K562 (cell line): ENCODE results near the gene AIF1. TPM values are rescaled to one million over a fixed set of nuclear protein-coding genes. Genes with fewer than 3 reads are reported as not detected.

Experiments used
- ARNT ChIP-seq, 2 experiments: fragments of 450-650 bp; IDR thresholded peaks; 2 replicates each; pipeline ENCODE4 v1.6.1; 2016; ENCODE audit warnings: mild to moderate bottlenecking in 1 of 2
- ASH1L ChIP-seq: fragments of 450-650 bp; IDR thresholded peaks from 2 replicates; pipeline ENCODE4 v1.6.1; 2018; ENCODE audit warnings: borderline replicate concordance, mild to moderate bottlenecking, low read depth; ENCODE audit not compliant: partially characterized antibody
- JUN ChIP-seq, 2 experiments: sonication (generic) in 1 of 2; formaldehyde crosslinking in 1 of 2; IDR thresholded peaks; 2 replicates each; pipeline versions ENCODE4 v1.6.1 to v1.8.0; 2012 to 2022; ENCODE audit warnings: borderline replicate concordance in 2 of 2, mild to moderate bottlenecking in 2 of 2, improper control_type of control experiment in 1 of 2, low read depth in 1 of 2, low read length in 1 of 2, missing genetic modification reagents in 1 of 2
- LEF1 ChIP-seq: fragments of 450-650 bp; IDR thresholded peaks from 2 replicates; pipeline ENCODE4 v1.6.1; 2016; ENCODE audit warnings: mild to moderate bottlenecking
- MEIS2 ChIP-seq: fragments of 450-650 bp; IDR thresholded peaks from 2 replicates; pipeline ENCODE4 v1.6.1; 2014; ENCODE audit warnings: mild to moderate bottlenecking; ENCODE audit not compliant: partially characterized antibody
- POLR2B ChIP-seq: fragments of 450-650 bp; IDR thresholded peaks from 2 replicates; pipeline ENCODE4 v1.6.1; 2018; ENCODE audit warnings: low read depth; ENCODE audit not compliant: partially characterized antibody
- PRMT5 ChIP-seq: sonication (generic); formaldehyde crosslinking; IDR thresholded peaks from 2 replicates; pipeline ENCODE4 v1.5.0; 2020; ENCODE audit warnings: missing genetic modification reagents
- PRPF4 ChIP-seq: fragments of 200-400 bp; formaldehyde crosslinking; IDR thresholded peaks from one replicate; pipeline ENCODE4 v1.6.1; 2017; ENCODE audit warnings: low read length, low read depth, mild to moderate bottlenecking; ENCODE audit not compliant: insufficient read depth, poor library complexity, severe bottlenecking
- SMARCA5 ChIP-seq: fragments of 450-650 bp; IDR thresholded peaks from 2 replicates; pipeline ENCODE4 v1.6.1; 2016
- ZC3H8 ChIP-seq: fragments of 450-650 bp; IDR thresholded peaks from 2 replicates; pipeline ENCODE4 v1.6.1; 2017
- ZFP1 ChIP-seq: fragments of 450-650 bp; formaldehyde crosslinking; IDR thresholded peaks from 2 replicates; pipeline ENCODE4 v1.4.0; 2020; ENCODE audit warnings: mild to moderate bottlenecking, mixed read lengths
- ZNF121 ChIP-seq: sonication (generic); formaldehyde crosslinking; conservative IDR thresholded peaks from 2 replicates; pipeline ENCODE4 v1.8.0; 2022; ENCODE audit warnings: missing genetic modification reagents
- ZNF707 ChIP-seq: fragments of 250-450 bp; sonication (Bioruptor Pico); conservative IDR thresholded peaks from 2 replicates; pipeline ENCODE4 v1.8.0; 2022; ENCODE audit warnings: inconsistent platforms, mild to moderate bottlenecking, moderate library complexity
- polyA plus RNA-seq, 8 experiments: library from polyadenylated mRNA; depleted of rRNA in 4 of 8; stranded (reverse) in 5 of 8; unstranded in 3 of 8; fragments of >200 nt; fragmentation: Nextera tagmentation in 2 of 8; fragmentation: Illumina TruSeq in 1 of 8; extraction: Ambion mirVana in 2 of 8; extraction: Trizol in 1 of 8; gene quantifications; 2 replicates each; pipeline versions ENCODE4 v1.2.1 to v1.2.3, GENCODE V29; 2011 to 2014; ENCODE audit warnings: inconsistent platforms in 1 of 8, missing spikeins in 1 of 8
- total RNA-seq, 7 experiments: library from RNA; depleted of rRNA in 6 of 7; stranded (reverse); fragments of >200 nt in 6 of 7; fragmentation: Illumina TruSeq in 2 of 7; extraction: Trizol in 2 of 7; gene quantifications; 2 replicates each; pipeline versions ENCODE4 v1.2.1 to v1.2.3, GENCODE V29; 2011 to 2021; ENCODE audit warnings: low replicate concordance in 1 of 7
- TF ChIP-seq, protein P1 (sequence below), 2 experiments: fragments of 450-650 bp in 1 of 2; sonication (generic) in 1 of 2; formaldehyde crosslinking; conservative IDR thresholded peaks; 2 replicates each; pipeline versions ENCODE4 v1.4.0 to v1.8.1; 2020 to 2022; ENCODE audit warnings: mild to moderate bottlenecking in 1 of 2, missing genetic modification reagents in 1 of 2
- TF ChIP-seq, protein P2 (sequence below), 3 experiments: IDR thresholded peaks in 2 of 3; conservative IDR thresholded peaks in 1 of 3; 2 replicates each; pipeline ENCODE4 v1.5.1; 2011 to 2012; ENCODE audit warnings: low read length in 3 of 3, mild to moderate bottlenecking in 3 of 3, control low read depth in 2 of 3, improper control_type of control experiment in 1 of 3, inconsistent platforms in 1 of 3, low read depth in 1 of 3, mixed read lengths in 1 of 3, moderate library complexity in 1 of 3; ENCODE audit not compliant: insufficient read depth in 2 of 3
- TF ChIP-seq, protein P3 (sequence below): fragments of 200-400 bp; formaldehyde crosslinking; IDR thresholded peaks from 2 replicates; pipeline ENCODE4 v1.6.1; 2017; ENCODE audit warnings: mild to moderate bottlenecking, low read depth, low read length, moderate library complexity
- TF ChIP-seq, protein P4 (sequence below): fragments of 450-650 bp; IDR thresholded peaks from 2 replicates; pipeline ENCODE4 v1.6.1; 2018; ENCODE audit warnings: mild to moderate bottlenecking, low read depth; ENCODE audit not compliant: partially characterized antibody

The AIF1 gene
- total and polyA plus RNA-seq, 9 of the 15 experiments (the other 6 are each of a cell fraction or from before 2014, with no cell fraction given) = 9.4 to 33.4 (median 19.4) TPM

DNA sequence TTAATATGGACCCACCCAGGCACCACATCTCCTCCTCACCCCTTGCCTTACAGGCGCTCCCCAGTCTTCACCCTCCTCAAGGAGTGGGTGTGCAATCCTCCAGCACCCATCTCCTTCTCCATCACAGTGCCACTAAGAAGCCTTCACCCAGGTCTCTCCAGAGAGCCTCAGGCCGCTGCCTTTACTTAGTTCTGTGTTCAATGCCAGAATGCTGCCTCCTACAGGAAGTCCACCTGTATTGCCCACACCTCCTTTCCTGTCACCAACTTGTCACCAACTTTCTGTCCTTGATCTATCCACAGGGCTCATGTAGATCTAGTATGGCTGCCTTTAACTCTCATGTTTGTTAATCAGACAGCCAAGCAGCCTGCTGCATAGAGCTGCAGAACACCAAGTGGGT is 29.5 kb upstream of the AIF1 start (continued):
- TF ChIP-seq POLR2B = no peak
- TF ChIP-seq MEIS2 = peak; percentile 54
- 0 out of 4 replicates have a peak, but pooled peaks have one; percentile 17 to 21 for TF ChIP-seq ARNT (IDR thresholded peaks at IDR 0.05)
- no peak for TF ChIP-seq ASH1L
- TF ChIP-seq PRPF4 = no peak
- TF ChIP-seq, protein P1, sequence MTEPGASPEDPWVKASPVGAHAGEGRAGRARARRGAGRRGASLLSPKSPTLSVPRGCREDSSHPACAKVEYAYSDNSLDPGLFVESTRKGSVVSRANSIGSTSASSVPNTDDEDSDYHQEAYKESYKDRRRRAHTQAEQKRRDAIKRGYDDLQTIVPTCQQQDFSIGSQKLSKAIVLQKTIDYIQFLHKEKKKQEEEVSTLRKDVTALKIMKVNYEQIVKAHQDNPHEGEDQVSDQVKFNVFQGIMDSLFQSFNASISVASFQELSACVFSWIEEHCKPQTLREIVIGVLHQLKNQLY (CRISPR knock-in tag; conservative IDR thresholded peaks at IDR 0.05) = no peak
- no peak for TF ChIP-seq ZC3H8
- TF ChIP-seq JUN (IDR thresholded peaks at IDR 0.05; ENCODE audit: borderline replicate concordance, low read depth, low read length) = no peak
- TF ChIP-seq JUN (CRISPR knock-in tag; IDR thresholded peaks at IDR 0.05; ENCODE audit: borderline replicate concordance) = no peak
- no peak for TF ChIP-seq ZFP1 (CRISPR knock-in tag)
- TF ChIP-seq, protein P2, sequence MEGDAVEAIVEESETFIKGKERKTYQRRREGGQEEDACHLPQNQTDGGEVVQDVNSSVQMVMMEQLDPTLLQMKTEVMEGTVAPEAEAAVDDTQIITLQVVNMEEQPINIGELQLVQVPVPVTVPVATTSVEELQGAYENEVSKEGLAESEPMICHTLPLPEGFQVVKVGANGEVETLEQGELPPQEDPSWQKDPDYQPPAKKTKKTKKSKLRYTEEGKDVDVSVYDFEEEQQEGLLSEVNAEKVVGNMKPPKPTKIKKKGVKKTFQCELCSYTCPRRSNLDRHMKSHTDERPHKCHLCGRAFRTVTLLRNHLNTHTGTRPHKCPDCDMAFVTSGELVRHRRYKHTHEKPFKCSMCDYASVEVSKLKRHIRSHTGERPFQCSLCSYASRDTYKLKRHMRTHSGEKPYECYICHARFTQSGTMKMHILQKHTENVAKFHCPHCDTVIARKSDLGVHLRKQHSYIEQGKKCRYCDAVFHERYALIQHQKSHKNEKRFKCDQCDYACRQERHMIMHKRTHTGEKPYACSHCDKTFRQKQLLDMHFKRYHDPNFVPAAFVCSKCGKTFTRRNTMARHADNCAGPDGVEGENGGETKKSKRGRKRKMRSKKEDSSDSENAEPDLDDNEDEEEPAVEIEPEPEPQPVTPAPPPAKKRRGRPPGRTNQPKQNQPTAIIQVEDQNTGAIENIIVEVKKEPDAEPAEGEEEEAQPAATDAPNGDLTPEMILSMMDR (IDR thresholded peaks at IDR 0.05 in 2 of 3, conservative IDR thresholded peaks at IDR 0.05 in 1 of 3; ENCODE audit: insufficient read depth in 2 of 3, low read depth in 1 of 3, low read length in 3 of 3) = peak; percentile 64 to 81 (median 74)
- peak; percentile 92; the same call in 1 of the 2 replicates for TF ChIP-seq SMARCA5
- TF ChIP-seq LEF1 = no peak
- TF ChIP-seq, protein P3, sequence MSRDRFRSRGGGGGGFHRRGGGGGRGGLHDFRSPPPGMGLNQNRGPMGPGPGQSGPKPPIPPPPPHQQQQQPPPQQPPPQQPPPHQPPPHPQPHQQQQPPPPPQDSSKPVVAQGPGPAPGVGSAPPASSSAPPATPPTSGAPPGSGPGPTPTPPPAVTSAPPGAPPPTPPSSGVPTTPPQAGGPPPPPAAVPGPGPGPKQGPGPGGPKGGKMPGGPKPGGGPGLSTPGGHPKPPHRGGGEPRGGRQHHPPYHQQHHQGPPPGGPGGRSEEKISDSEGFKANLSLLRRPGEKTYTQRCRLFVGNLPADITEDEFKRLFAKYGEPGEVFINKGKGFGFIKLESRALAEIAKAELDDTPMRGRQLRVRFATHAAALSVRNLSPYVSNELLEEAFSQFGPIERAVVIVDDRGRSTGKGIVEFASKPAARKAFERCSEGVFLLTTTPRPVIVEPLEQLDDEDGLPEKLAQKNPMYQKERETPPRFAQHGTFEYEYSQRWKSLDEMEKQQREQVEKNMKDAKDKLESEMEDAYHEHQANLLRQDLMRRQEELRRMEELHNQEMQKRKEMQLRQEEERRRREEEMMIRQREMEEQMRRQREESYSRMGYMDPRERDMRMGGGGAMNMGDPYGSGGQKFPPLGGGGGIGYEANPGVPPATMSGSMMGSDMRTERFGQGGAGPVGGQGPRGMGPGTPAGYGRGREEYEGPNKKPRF = no peak
- TF ChIP-seq ZNF707 (CRISPR knock-in tag) = no peak
- TF ChIP-seq PRMT5 (CRISPR knock-in tag) = no peak
- no peak for TF ChIP-seq ZNF121 (CRISPR knock-in tag)
- TF ChIP-seq, protein P4, sequence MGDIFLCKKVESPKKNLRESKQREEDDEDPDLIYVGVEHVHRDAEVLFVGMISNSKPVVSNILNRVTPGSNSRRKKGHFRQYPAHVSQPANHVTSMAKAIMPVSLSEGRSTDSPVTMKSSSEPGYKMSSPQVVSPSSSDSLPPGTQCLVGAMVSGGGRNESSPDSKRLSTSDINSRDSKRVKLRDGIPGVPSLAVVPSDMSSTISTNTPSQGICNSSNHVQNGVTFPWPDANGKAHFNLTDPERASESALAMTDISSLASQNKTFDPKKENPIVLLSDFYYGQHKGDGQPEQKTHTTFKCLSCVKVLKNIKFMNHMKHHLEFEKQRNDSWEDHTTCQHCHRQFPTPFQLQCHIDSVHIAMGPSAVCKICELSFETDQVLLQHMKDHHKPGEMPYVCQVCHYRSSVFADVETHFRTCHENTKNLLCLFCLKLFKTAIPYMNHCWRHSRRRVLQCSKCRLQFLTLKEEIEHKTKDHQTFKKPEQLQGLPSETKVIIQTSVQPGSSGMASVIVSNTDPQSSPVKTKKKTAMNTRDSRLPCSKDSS = no peak
